Smooth muscle cell of the coronary artery (primary cell): ENCODE data around the gene PLA2G4D. TPM values are rescaled to one million over a fixed set of nuclear protein-coding genes. Genes with fewer than 3 reads are reported as not detected.

Source experiments
- total RNA-seq: library from RNA; depleted of rRNA; stranded (reverse); fragments of >200 nt; gene quantifications from 2 replicates; pipeline ENCODE4 v1.2.3, GENCODE V29; 2014; ENCODE audit warnings: low replicate concordance

Gene PLA2G4D
- total RNA-seq: not detected in 2 replicates

GRCh38 chr15:42094512-42094963, at the start of gene PLA2G4D:
TSS of gene PLA2G4D (minus strand) at chr15:42094562. CDS start at chr15:42094459, 103 bp downstream.

GRCh38 chr15:42020713-42021273, 73.6 kb downstream of the PLA2G4D start, which contains the start of gene PLA2G4E:
TSS of gene PLA2G4E (minus strand) at chr15:42021042. CDS start at chr15:42021030, 12 bp downstream.

Other genes starting within 250 kb of the PLA2G4D start
- 0.12 and 0.23 TPM in 2 replicates for gene SPTBN5, start 200.5 kb downstream of the PLA2G4D start, total RNA-seq
- gene EHD4, start 122.0 kb downstream of the PLA2G4D start, total RNA-seq: 6.2 and 19.2 TPM in 2 replicates
- gene PLA2G4E, start 73.5 kb downstream of the PLA2G4D start, total RNA-seq: not detected in 2 replicates
- not detected in 2 replicates for gene PLA2G4F, start 62.1 kb upstream of the PLA2G4D start, total RNA-seq
- 32.3 and 39.1 TPM in 2 replicates for gene VPS39, start 113.7 kb upstream of the PLA2G4D start, total RNA-seq
- gene GANC, start 178.6 kb upstream of the PLA2G4D start, total RNA-seq: 11.4 and 12.9 TPM in 2 replicates
- gene TMEM87A, start 178.9 kb upstream of the PLA2G4D start, total RNA-seq: 34.4 and 35.1 TPM in 2 replicates